Activated CD4-positive, alpha-beta T cell treated with anti-CD3 and anti-CD28 coated beads, Interleukin-2, amount 50 U/mL, for 16 hours (primary cell): Measurements from ENCODE around the gene TMEM156.
A peak's percentile ranks its signal among the peaks of the same experiment; 100 is the strongest.
"Not testable (repeated sequence)": the region's sequence is repeated elsewhere in the genome, so short reads cannot be mapped to it uniquely, and the experiment has no call there.

ENCODE experiments used
- DNase-seq: peaks from one replicate; pipeline ENCODE4 v3.0.0-alpha.2; 2020

The TMEM156 gene

DNA sequence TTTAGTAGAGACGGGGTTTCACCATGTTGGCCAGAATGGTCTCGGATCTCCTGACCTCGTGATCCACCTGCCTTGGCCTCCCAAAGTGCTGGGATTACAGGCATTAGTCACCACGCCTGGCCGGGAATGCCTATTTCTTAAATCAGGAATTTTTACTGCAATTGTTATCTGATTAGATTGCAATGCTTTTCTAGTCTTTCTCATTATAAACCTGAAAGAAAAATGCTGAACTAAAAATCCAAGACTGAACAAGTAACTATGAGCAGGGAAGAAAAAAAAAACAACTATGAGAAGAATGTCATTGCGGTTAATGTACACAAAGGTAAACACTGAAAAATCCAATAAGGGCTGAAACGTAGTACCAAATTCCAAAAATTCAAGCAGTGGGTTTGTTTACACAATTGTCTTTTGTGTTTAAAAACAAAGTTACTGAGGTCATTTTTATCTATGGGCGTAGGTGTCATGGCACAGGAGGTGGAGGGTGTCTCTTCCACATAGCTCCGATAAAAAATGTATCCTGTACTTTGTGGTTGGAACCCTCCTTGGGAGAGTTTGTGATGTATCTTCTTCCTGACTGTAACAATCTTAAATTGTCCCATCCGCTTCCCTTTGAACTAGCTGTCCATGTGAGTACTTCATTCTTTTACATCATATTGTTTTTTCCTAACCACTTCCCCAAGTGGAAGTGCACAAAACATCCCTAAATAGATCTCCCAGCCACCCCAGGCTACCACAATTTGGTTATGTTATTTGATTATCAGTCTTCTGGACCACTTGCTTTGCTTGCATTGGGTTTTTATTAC lies 11.1 kb upstream of the TMEM156 start:
- DNase-seq, result no peak

GRCh38 chr4:39042366-39042765 lies 10.2 kb upstream of the TMEM156 start:
- DNase-seq, result no peak

- DNase-seq, result no peak
Measured at GRCh38 chr4:39039108-39039507, 6.9 kb upstream of the TMEM156 start.

- DNase-seq, result no peak
Measured at GRCh38 chr4:39037941-39038340, 5.7 kb upstream of the TMEM156 start.

GRCh38 chr4:39037491-39037825 lies 5.2 kb upstream of the TMEM156 start:
- no peak for DNase-seq

DNA sequence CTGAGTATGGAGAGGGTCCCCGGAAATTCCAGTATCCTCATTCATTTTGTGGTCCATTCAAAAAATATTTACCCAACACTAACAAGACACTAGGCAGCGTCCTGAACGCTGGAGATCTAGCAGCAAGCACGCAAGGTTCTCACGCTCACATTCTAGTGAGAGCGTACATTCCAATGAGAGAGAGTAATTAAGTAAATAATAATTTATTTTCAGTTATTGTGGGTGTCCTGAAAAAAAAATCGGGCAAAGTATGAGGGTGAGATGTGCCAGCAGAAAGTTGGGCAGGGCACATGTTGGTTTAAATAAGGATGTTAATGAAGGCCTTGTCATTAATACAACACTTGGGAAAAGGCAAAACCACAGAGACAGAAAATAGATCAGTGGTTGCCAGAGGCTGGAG lies 4.0 kb upstream of the TMEM156 start:
- no peak for DNase-seq

DNA sequence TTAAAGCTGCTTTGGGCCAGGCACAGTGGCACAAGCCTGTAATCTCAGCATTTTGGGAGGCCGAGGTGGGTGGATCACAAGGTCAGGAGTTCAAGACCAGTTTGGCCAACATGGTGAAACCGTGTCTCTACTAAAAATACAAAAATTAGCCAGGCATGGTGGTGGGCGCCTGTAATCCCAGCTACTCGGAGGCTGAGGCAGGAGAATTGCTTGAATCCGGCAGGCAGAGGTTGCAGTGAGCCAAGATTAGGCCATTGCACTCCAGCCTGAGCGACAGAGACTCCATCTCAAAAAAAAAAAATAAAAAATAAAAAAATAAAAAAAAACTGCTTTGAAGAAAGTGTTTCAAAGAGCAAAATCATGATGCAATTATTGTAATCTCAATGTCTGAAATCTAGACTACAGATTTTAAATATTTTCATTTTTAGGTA lies 604 bp downstream of the TMEM156 start:
- DNase-seq, result peak; percentile 38

- DNase-seq, result no peak
Measured at GRCh38 chr4:39030725-39031124, 1.5 kb downstream of the TMEM156 start.

DNA sequence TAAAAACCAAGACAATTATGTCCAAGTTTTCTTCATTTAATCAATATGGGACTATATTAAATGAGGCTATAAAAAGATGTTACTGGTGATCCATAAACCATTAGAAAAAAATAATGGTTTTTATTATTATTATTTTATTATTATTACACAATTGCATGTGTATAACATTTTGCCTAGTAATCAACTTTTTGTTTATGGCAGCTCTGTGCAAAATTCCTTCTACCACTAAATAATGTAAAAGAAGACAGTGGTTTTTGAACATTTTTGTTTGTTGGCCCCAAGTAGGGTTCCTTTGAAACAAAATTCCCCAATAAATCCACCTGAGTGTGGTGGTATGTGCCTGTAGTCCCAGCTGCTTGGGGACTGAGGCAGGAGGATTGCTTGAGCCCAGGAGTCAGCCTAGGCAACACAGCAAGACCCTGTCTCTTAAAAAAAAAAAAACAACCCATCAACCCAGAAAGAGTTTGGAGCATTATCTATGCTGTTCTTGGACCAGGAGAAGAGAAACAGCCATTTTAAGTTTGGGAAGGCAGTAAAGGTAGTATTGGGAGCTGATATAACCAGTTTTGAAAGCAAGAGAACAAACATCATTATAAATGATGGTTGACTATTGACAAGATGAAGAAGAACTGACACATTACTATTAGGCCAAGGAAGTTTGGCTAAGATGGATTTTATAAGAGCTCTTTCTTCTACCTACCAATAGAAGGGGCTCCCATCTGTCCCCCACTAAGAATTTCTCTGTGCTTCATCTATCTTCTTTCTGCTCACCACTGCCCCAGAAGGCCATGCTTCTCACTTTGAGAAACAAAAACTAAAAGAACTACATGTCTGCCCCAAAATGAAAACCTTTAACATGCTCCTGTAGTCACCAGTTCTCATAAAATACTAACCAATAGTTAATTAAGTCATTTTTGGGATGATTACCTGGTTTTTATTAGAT lies 2.2 kb downstream of the TMEM156 start:
- peak; percentile 54 for DNase-seq

GRCh38 chr4:39026096-39026495 lies 6.1 kb downstream of the TMEM156 start:
- no peak for DNase-seq

GRCh38 chr4:39025552-39026085 lies 6.6 kb downstream of the TMEM156 start:
- no peak for DNase-seq

GRCh38 chr4:39024311-39024865 lies 7.8 kb downstream of the TMEM156 start:
- no peak for DNase-seq

GRCh38 chr4:39023059-39023458 lies 9.2 kb downstream of the TMEM156 start:
- no peak for DNase-seq

- no peak for DNase-seq
Measured at GRCh38 chr4:39022241-39022640, 10.0 kb downstream of the TMEM156 start.

GRCh38 chr4:39021631-39022030 lies 10.6 kb downstream of the TMEM156 start:
- DNase-seq, result no peak

GRCh38 chr4:39020130-39020529 lies 12.1 kb downstream of the TMEM156 start:
- no peak for DNase-seq

DNA sequence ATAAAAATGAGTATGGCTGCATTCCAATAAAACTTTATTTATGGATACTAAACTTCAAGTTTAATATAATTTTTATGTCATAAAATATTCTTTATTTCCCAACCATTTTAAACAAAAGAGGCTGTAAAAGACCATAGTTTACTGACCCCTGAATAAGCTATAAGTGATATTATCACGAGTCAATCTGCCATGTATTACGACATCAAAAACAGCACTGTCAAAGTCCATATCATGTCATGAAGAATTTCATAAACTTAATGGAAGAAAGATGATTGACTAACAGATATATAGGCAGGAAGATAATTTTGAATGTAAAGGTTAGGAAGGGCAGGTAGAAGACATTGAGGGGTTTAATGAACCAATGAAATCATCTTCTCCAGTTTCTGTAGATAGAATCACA lies 18.2 kb downstream of the TMEM156 start:
- no peak for DNase-seq

- DNase-seq, result no peak
Measured at GRCh38 chr4:39004758-39005157, 27.5 kb downstream of the TMEM156 start.

DNA sequence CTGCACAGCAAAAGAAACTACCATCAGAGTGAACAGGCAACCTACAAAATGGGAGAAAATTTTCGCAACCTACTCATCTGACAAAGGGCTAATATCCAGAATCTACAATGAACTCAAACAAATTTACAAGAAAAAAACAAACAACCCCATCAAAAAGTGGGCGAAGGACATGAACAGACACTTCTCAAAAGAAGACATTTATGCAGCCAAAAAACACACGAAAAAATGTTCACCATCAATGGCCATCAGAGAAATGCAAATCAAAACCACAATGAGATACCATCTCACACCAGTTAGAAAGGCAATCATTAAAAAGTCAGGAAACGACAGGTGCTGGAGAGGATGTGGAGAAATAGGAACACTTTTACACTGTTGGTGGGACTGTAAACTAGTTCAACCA lies 30.2 kb downstream of the TMEM156 start:
- not testable (repeated sequence) for DNase-seq

DNA sequence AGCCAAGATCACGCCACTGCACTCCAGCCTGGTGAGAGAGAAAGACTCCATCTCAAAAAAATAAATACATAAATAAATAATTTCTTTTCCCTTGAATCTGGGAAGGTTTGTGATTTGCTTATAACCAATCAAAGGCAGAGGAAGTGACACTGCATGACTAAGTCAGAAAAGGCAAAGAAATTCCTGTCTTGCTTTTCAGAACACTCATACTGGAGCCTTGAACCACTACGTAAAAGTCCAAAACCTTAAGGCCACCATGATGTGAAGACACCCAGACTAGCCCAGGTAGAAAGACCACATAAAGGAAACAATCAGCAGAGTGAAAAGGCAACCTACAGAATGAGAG lies 36.6 kb downstream of the TMEM156 start:
- DNase-seq, result no peak

- no peak for DNase-seq
Measured at GRCh38 chr4:38994135-38994534, 38.1 kb downstream of the TMEM156 start.

- no peak for DNase-seq
Measured at GRCh38 chr4:38993683-38994082, 38.5 kb downstream of the TMEM156 start.

GRCh38 chr4:38990241-38990640 lies 42.0 kb downstream of the TMEM156 start:
- no peak for DNase-seq

GRCh38 chr4:38989487-38989886 lies 42.7 kb downstream of the TMEM156 start:
- DNase-seq, result no peak
